Trophoblast cell (in vitro differentiated cells and primary cell): ENCODE results near the gene OR13J1.
"Not testable (repeated sequence)": the region's sequence is repeated elsewhere in the genome, so short reads cannot be mapped to it uniquely, and the experiment has no call there.

Experiments
- DNase-seq, 2 donors: peaks; one replicate each; pipeline ENCODE4 v3.0.0-alpha.2; 2016
- H2AFZ ChIP-seq: 2 replicates; pipeline ENCODE4 v1.6.1; 2013; ENCODE audit warnings: low read length, moderate library complexity, mild to moderate bottlenecking; ENCODE audit not compliant: insufficient read depth, poor library complexity
- H2AK5ac ChIP-seq: 2 replicates; pipeline ENCODE4 v1.6.1; 2013; ENCODE audit warnings: mild to moderate bottlenecking, low read length
- H2BK120ac ChIP-seq: 2 replicates; pipeline ENCODE4 v1.6.1; 2013; ENCODE audit warnings: low read length, mild to moderate bottlenecking, moderate library complexity; ENCODE audit not compliant: insufficient read depth, poor library complexity
- H2BK12ac ChIP-seq: 2 replicates; pipeline ENCODE4 v1.6.1; 2013; ENCODE audit warnings: mild to moderate bottlenecking, low read length, moderate library complexity
- H2BK5ac ChIP-seq: 2 replicates; pipeline ENCODE4 v1.6.1; 2013; ENCODE audit warnings: low read length, low read depth, moderate library complexity, mild to moderate bottlenecking; ENCODE audit not compliant: poor library complexity
- H3K14ac ChIP-seq: 2 replicates; pipeline ENCODE4 v1.6.1; 2013; ENCODE audit warnings: mild to moderate bottlenecking, low read length
- H3K18ac ChIP-seq: 2 replicates; pipeline ENCODE4 v1.6.1; 2013; ENCODE audit warnings: mild to moderate bottlenecking, low read length
- H3K23ac ChIP-seq: 2 replicates; pipeline ENCODE4 v1.6.1; 2013; ENCODE audit warnings: low read length
- H3K27ac ChIP-seq: 2 replicates; pipeline ENCODE4 v1.5.1; 2013; ENCODE audit warnings: low read depth, mild to moderate bottlenecking, inconsistent platforms, low read length, moderate library complexity
- H3K27me3 ChIP-seq: 2 replicates; pipeline ENCODE4 v1.6.1; 2013; ENCODE audit warnings: inconsistent platforms, mild to moderate bottlenecking, low read length, moderate library complexity; ENCODE audit not compliant: insufficient read depth
- H3K36me3 ChIP-seq, 2 experiments: 1 replicate in 1 of 2; 2 replicates in 1 of 2; pipeline ENCODE4 v1.6.1; 2013; ENCODE audit warnings: low read length in 2 of 2, mild to moderate bottlenecking in 2 of 2, moderate library complexity in 1 of 2; ENCODE audit not compliant: insufficient read depth in 2 of 2, control insufficient read depth in 1 of 2
- H3K4ac ChIP-seq: 2 replicates; pipeline ENCODE4 v1.6.1; 2013; ENCODE audit warnings: low read depth, mild to moderate bottlenecking, low read length, moderate library complexity
- H3K4me1 ChIP-seq, 2 experiments: 1 replicate in 1 of 2; 2 replicates in 1 of 2; pipeline ENCODE4 v1.6.1; 2013; ENCODE audit warnings: low read length in 2 of 2, mild to moderate bottlenecking in 2 of 2, moderate library complexity in 1 of 2; ENCODE audit not compliant: insufficient read depth in 2 of 2, control insufficient read depth in 1 of 2
- H3K4me2 ChIP-seq: 2 replicates; pipeline ENCODE4 v1.6.1; 2013; ENCODE audit warnings: inconsistent platforms, mild to moderate bottlenecking, low read length, moderate library complexity
- H3K4me3 ChIP-seq: 2 replicates; pipeline ENCODE4 v1.5.1; 2013; ENCODE audit warnings: mild to moderate bottlenecking, low read depth, low read length, inconsistent platforms
- H3K79me1 ChIP-seq: one replicate; pipeline ENCODE4 v1.6.1; 2013; ENCODE audit warnings: low read length
- H3K79me2 ChIP-seq: 2 replicates; pipeline ENCODE4 v1.6.1; 2013; ENCODE audit warnings: low read length, mild to moderate bottlenecking; ENCODE audit not compliant: control insufficient read depth, insufficient read depth, poor library complexity
- H3K9ac ChIP-seq: 2 replicates; pipeline ENCODE4 v1.6.1; 2013; ENCODE audit warnings: mild to moderate bottlenecking, low read length
- H3K9me3 ChIP-seq: 2 replicates; pipeline ENCODE4 v1.6.1; 2013; ENCODE audit warnings: low read depth, mild to moderate bottlenecking, control low read depth, inconsistent platforms, low read length; ENCODE audit not compliant: insufficient read depth
- H4K12ac ChIP-seq: 2 replicates; pipeline ENCODE4 v1.6.1; 2013; ENCODE audit warnings: low read depth, mild to moderate bottlenecking, low read length, moderate library complexity
- H4K8ac ChIP-seq: 2 replicates; pipeline ENCODE4 v1.6.1; 2013; ENCODE audit warnings: low read depth, mild to moderate bottlenecking, low read length, moderate library complexity
- H4K91ac ChIP-seq: one replicate; pipeline ENCODE4 v1.6.1; 2013; ENCODE audit warnings: low read depth, mild to moderate bottlenecking, low read length, moderate library complexity
- WGBS: extraction: QIAGEN DNeasy Blood & Tissue Kit; methylation state at CpG from one replicate; pipeline ENCODE4 v1.1.7; 2013; ENCODE audit warnings: missing lambda C conversion rate; ENCODE audit not compliant: insufficient read length, insufficient coverage; ENCODE audit errors: extremely low coverage; 5-methylcytosine and 5-hydroxymethylcytosine counted together

Gene OR13J1

GRCh38 chr9:35915681-35916294, 45.6 kb upstream of the OR13J1 start:
- H4K12ac ChIP-seq = no peak overlapping the region
- H4K91ac ChIP-seq = no peak overlapping the region
- H3K9me3 ChIP-seq = peaks cover 4% of the 10 kb centered on the region
- no peak overlapping the region for H3K9ac ChIP-seq
- no peak overlapping the region for H3K23ac ChIP-seq
- no peak overlapping the region for H3K4me3 ChIP-seq
- no peak overlapping the region for H3K18ac ChIP-seq
- no peaks in the 10 kb centered on the region for H3K36me3 ChIP-seq
- DNase-seq = peak in 1 of 2 donors; percentile 29
- H2BK12ac ChIP-seq = no peak overlapping the region
- H3K79me2 ChIP-seq = no peaks in the 10 kb centered on the region
- H4K8ac ChIP-seq = no peak overlapping the region
- H2AFZ ChIP-seq = no peak overlapping the region
- no peak overlapping the region for H2BK120ac ChIP-seq
- H3K27me3 ChIP-seq = no peaks in the 10 kb centered on the region
- no peak overlapping the region for H3K4me2 ChIP-seq
- H3K4me1 ChIP-seq = peaks cover 0 to 6% of the 10 kb centered on the region in 2 experiments
- no peaks in the 10 kb centered on the region for H3K79me1 ChIP-seq
- no peak overlapping the region for H3K4ac ChIP-seq
- no peak overlapping the region for H2BK5ac ChIP-seq
- H2AK5ac ChIP-seq = no peak overlapping the region
- H3K14ac ChIP-seq = no peak overlapping the region
- no CpG with 5 or more reads among the region's 16 CpGs for WGBS
- no peak overlapping the region for H3K27ac ChIP-seq

GRCh38 chr9:35914301-35914807, 44.2 kb upstream of the OR13J1 start:
- Histone ChIP-seq H3K4me1 (peaks cover 8 to 16% of the 10 kb centered on the region in 2 experiments), H3K14ac (no peak overlapping the region)
- WGBS = no CpG with 5 or more reads among the region's 9 CpGs

GRCh38 chr9:35913429-35913828, 43.2 kb upstream of the OR13J1 start:
- H3K23ac ChIP-seq = not testable (repeated sequence)

More at GRCh38 chr9:35914301-35914807, 44.2 kb upstream of the OR13J1 start:
- Histone ChIP-seq H3K79me2 (peaks cover 2% of the 10 kb centered on the region), H2BK12ac (no peak overlapping the region), H3K18ac (no peak overlapping the region), H3K23ac (no peak overlapping the region), H3K4me2 (no peak overlapping the region), H3K4me3 (peak overlapping the region; percentile 61), H4K8ac (no peak overlapping the region), H3K36me3 (no peaks in the 10 kb centered on the region), H3K4ac (no peak overlapping the region), H3K27me3 (no peaks in the 10 kb centered on the region), H2BK5ac (no peak overlapping the region), H2AK5ac (no peak overlapping the region), H3K9me3 (peaks cover 2% of the 10 kb centered on the region), H4K91ac (no peak overlapping the region), H3K9ac (no peak overlapping the region), H2AFZ (peak overlapping the region; percentile 30), H2BK120ac (no peak overlapping the region), H4K12ac (no peak overlapping the region), H3K27ac (no peak overlapping the region), H3K79me1 (peaks cover 2% of the 10 kb centered on the region)
- DNase-seq = peak; percentile 37 to 59

GRCh38 chr9:35912791-35913400, 42.7 kb upstream of the OR13J1 start:
- no peak overlapping the region for H3K4me2 ChIP-seq
- H4K8ac ChIP-seq = no peak overlapping the region
- H3K79me2 ChIP-seq = peaks cover 2% of the 10 kb centered on the region
- peaks cover 16% of the 10 kb centered on the region for H3K79me1 ChIP-seq
- H3K27ac ChIP-seq = no peak overlapping the region
- no peak overlapping the region for H2AK5ac ChIP-seq
- H2BK12ac ChIP-seq = no peak overlapping the region
- H3K27me3 ChIP-seq = no peaks in the 10 kb centered on the region
- no peak overlapping the region for H4K12ac ChIP-seq
- H3K9ac ChIP-seq = no peak overlapping the region
- no peak overlapping the region for H2BK5ac ChIP-seq
- H2AFZ ChIP-seq = no peak overlapping the region
- no peak overlapping the region for H3K14ac ChIP-seq
- H2BK120ac ChIP-seq = no peak overlapping the region
- no peak overlapping the region for H4K91ac ChIP-seq
- peaks cover 22 to 30% of the 10 kb centered on the region in 2 experiments for H3K4me1 ChIP-seq
- H3K18ac ChIP-seq = no peak overlapping the region
- no CpG with 5 or more reads among the region's 10 CpGs for WGBS
- no peak overlapping the region for H3K4me3 ChIP-seq
- no peak for DNase-seq
- no peak overlapping the region for H3K23ac ChIP-seq
- no peak overlapping the region for H3K4ac ChIP-seq
- H3K9me3 ChIP-seq = peaks cover 2% of the 10 kb centered on the region
- H3K36me3 ChIP-seq = no peaks in the 10 kb centered on the region

More at GRCh38 chr9:35913429-35913828, 43.2 kb upstream of the OR13J1 start:
- peaks cover 17 to 25% of the 10 kb centered on the region in 2 experiments for H3K4me1 ChIP-seq
- H3K4me3 ChIP-seq, H3K14ac ChIP-seq, H2AK5ac ChIP-seq, H2AFZ ChIP-seq, H3K27ac ChIP-seq, H3K4me2 ChIP-seq, H3K9me3 ChIP-seq, H3K36me3 ChIP-seq, H3K79me2 ChIP-seq, H2BK5ac ChIP-seq, H4K8ac ChIP-seq, H3K18ac ChIP-seq, H4K12ac ChIP-seq, H3K4ac ChIP-seq, H2BK120ac ChIP-seq, H2BK12ac ChIP-seq, H3K9ac ChIP-seq, H3K27me3 ChIP-seq, H4K91ac ChIP-seq, DNase-seq: not testable (repeated sequence)
- H3K79me1 ChIP-seq = peaks cover 11% of the 10 kb centered on the region
